Fibroblast of pulmonary artery (primary cell): Measurements from ENCODE around the gene INHA.

Experiments
- DNase-seq: peaks from one replicate; pipeline ENCODE4 v3.0.0-alpha.2; 2010; ENCODE audit warnings: low read depth
- H3K4me3 ChIP-seq: replicated peaks from 2 replicates; pipeline ENCODE4 v1.5.1; 2011; ENCODE audit warnings: low read depth, mild to moderate bottlenecking, control low read depth, low read length, moderate library complexity
- CTCF ChIP-seq: IDR thresholded peaks from 2 replicates; pipeline ENCODE4 v1.5.1; 2011; ENCODE audit warnings: mild to moderate bottlenecking, control low read depth, low read length, inconsistent platforms; ENCODE audit errors: missing control alignments

The INHA gene

GRCh38 chr2:219536967-219537366 lies 35.1 kb upstream of the INHA start:
- no peak overlapping the region for H3K4me3 ChIP-seq
- no peak for TF ChIP-seq CTCF
- no peak for DNase-seq

GRCh38 chr2:219537657-219538488 lies 34.2 kb upstream of the INHA start:
- no peak for DNase-seq
- H3K4me3 ChIP-seq, result no peak overlapping the region
- TF ChIP-seq CTCF, result no peak

- DNase-seq, result no peak
- H3K4me3 ChIP-seq, result no peak overlapping the region
- no peak for TF ChIP-seq CTCF
Measured at GRCh38 chr2:219538504-219538951, 33.6 kb upstream of the INHA start.

- H3K4me3 ChIP-seq, result no peak overlapping the region
- no peak for TF ChIP-seq CTCF
- DNase-seq, result no peak
Measured at GRCh38 chr2:219538956-219539788, 32.9 kb upstream of the INHA start.

- no peak for DNase-seq
- no peak overlapping the region for H3K4me3 ChIP-seq
- TF ChIP-seq CTCF, result no peak
Measured at GRCh38 chr2:219539926-219540678, 32.0 kb upstream of the INHA start.

GRCh38 chr2:219540784-219541504 lies 31.2 kb upstream of the INHA start:
- no peak for DNase-seq
- no peak for TF ChIP-seq CTCF
- no peak overlapping the region for H3K4me3 ChIP-seq
